GM13976 (cell line): Measurements from ENCODE around the gene FAM83B.

ENCODE experiments used
- DNase-seq: peaks from one replicate; pipeline ENCODE4 v3.0.0; 2012; ENCODE audit warnings: low spot score
- in situ Hi-C: fragments of 300-500 bp; cut with MboI; formaldehyde crosslinking; loops from one replicate; pipeline ENCODE4 v1.12.0; 2022; ENCODE audit warnings: low sequenced_read_pairs, mixed read lengths, inconsistent platforms; ENCODE audit not compliant: unreplicated experiment
- TF ChIP-seq, protein P1 (sequence below): IDR thresholded peaks from 2 replicates; pipeline ENCODE4 v1.5.1; 2012; ENCODE audit warnings: borderline replicate concordance, mild to moderate bottlenecking; ENCODE audit not compliant: insufficient read depth; ENCODE audit errors: extremely low read depth, missing control alignments, control extremely low read depth

FAM83B gene

DNA sequence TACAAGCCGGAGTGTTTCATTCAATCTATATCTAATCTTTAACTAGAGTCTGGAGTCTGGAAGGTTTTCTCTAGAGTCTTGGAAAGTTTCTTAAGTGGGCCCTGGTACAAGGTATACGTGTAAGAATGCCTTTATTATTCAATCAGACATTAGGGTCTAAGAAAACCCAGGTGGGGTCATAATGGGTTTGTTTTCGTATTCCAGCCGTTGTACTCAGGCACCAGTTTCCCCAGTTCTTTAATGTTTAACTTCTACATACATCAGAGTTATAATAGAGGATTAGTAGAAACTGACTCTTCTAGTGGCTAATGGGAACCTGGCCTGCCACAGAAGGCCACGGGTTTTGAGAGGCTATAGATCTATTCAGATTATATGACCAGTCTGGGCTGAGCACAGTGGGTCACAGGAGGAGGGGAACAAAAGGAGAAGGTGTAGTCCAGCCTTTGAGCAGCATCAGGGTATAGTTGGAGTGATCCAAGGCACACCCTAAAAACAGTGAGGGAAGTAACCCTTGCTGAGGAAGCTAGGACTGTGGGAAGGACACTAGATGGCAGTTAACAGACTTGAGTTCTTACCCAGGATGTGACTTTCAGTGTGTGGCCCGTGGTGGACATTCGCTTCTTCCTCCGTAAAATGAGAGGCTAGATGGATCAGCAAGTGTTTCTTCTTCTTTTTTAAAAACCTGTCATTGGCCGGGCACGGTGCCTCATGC lies 15.5 kb downstream of the FAM83B start:
- no peak for DNase-seq
- in situ Hi-C loops, result no loop called here
- TF ChIP-seq, protein P1, sequence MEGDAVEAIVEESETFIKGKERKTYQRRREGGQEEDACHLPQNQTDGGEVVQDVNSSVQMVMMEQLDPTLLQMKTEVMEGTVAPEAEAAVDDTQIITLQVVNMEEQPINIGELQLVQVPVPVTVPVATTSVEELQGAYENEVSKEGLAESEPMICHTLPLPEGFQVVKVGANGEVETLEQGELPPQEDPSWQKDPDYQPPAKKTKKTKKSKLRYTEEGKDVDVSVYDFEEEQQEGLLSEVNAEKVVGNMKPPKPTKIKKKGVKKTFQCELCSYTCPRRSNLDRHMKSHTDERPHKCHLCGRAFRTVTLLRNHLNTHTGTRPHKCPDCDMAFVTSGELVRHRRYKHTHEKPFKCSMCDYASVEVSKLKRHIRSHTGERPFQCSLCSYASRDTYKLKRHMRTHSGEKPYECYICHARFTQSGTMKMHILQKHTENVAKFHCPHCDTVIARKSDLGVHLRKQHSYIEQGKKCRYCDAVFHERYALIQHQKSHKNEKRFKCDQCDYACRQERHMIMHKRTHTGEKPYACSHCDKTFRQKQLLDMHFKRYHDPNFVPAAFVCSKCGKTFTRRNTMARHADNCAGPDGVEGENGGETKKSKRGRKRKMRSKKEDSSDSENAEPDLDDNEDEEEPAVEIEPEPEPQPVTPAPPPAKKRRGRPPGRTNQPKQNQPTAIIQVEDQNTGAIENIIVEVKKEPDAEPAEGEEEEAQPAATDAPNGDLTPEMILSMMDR, result no peak

DNA sequence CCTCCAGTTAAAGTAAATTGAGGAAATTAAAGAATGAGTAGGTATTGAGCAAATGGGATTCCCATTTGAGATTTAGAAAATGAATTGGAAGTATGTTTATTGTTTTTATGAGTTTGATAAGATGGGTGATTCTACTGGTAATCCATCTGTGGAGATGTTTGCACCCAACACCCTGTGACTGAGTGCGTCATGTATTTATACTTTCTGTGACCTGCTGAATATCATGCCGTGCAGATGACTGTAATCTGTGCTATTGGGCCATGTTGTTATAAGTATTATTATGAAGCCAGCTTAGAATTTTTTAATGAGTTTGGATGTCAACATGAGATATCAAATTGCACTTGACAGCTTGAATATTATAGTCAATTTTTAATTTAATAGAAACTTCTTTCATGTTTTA lies 17.7 kb downstream of the FAM83B start:
- DNase-seq, result no peak
- TF ChIP-seq, protein P1, result no peak
- in situ Hi-C loops, result no loop called here

DNA sequence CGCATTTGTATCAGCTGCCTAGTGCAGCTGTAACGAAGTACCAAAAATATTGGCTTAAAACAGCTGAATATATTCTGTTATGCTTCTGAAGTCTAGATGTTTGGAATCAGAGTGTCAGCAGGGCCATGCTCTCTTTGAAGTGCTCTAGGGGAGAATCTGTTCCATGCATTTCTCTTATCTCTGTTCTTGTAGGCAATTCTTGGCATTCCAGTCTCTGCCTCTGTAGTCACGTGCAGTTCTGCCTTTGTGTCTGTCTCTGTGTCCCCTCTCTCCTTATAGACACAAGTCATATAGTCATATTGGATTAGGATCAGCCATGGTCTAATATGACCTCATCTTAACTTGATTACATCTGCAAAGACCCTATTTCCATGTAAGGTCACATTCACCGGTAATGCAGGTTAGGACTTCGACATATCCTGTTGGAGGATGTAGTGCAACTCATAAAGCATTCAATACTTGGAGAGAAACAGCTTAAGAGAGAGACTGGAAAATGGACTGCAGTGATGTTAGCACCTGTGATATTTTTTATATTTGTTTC lies 18.6 kb downstream of the FAM83B start:
- DNase-seq, result no peak
- in situ Hi-C loops, result no loop called here
- TF ChIP-seq, protein P1, result no peak

DNA sequence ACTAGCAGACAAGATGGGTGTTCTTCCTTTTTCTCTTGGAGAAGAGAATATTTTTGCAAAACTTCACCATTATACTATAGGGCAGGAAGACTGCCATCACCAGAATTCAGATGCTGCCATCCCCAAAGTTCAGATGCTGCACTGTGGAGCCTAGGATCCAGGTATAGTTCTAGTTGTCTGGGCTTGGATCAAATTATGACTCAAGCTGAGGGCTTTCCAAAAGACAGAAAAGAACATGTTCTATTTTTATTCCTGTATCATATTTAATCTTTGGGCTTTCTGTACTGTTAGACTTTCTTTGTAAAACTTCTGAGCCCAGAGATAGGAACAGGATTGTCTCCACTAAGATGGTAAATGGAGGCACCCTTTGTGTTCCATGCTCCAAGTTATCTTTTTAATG lies 22.0 kb downstream of the FAM83B start:
- no peak for DNase-seq
- in situ Hi-C loops, result no loop called here

DNA sequence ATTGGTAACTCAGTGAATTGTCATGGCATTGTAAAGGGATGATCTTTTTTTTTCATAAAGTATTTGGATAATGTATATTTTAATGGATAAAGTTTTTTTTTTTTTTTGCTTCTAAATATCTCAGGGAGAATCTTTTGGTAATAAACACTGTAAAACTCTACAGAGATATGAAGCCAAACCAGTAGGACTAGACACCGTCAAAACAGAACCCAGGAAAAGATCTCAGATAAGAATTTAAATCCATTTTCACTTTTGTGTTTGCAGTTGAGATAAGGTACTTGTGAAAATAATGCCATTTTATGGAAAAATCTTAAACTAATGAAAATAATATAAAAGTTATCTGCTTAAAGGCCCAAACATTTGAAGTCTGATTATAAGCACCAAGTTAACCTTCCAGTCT lies 27.0 kb downstream of the FAM83B start:
- in situ Hi-C loops, result no loop called here
- DNase-seq, result no peak
- TF ChIP-seq, protein P1, result no peak

More for the DNA sequence above, 22.0 kb downstream of the FAM83B start:
- TF ChIP-seq, protein P1, result no peak

DNA sequence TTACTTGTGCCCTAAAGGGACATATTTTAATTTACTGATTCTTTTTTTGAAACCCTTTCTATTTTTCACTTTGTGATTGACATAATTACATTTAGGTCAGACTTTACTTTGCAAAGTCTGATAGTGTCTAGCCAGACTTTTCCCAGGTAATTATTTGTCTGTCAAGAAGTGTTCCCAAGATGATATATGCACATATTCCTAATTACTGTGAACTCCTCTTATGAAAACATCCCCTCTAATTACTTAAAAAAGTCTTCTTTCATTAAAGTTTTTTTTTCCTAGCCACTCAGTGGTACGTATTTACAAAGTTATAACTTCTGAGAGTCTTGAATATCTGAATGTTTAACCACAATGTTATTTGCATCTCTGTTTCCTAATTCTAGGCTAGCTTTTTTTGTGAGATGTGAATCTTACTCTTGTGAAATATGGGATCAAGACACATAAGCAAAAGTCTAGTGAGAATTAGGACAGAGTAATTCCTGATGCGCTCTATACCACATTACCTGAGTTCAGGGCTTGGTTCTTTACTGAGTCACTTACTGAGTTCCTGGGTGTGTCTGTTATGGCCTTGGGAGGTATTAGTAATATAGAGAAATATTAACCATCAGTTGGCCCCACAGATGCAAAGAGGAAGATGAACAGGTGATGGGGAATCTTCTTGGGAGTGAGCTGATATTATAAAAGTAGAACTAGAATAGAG lies 27.9 kb downstream of the FAM83B start:
- no peak for DNase-seq
- in situ Hi-C loops, result no loop called here
- TF ChIP-seq, protein P1, result no peak
